ENCODE results near the gene DNAAF8. TPM values are rescaled to one million over a fixed set of nuclear protein-coding genes. Genes with fewer than 3 reads are reported as not detected.

Gene DNAAF8
- total and polyA plus RNA-seq, 2 of the 4 experiments (the other 2 are of a cell fraction): 0.54 to 1.7 TPM

- no peak overlapping the region for H3K23ac ChIP-seq (ENCODE audit: low read depth, low read length)
Measured at GRCh38 chr16:4763791-4764190, 29.5 kb downstream of the DNAAF8 start.

More at GRCh38 chr16:4763791-4764190, 29.5 kb downstream of the DNAAF8 start:
- Histone ChIP-seq H2BK120ac (ENCODE audit: low read depth, low read length) (no peak overlapping the region), H3K9ac (ENCODE audit: low read depth, low read length) (no peak overlapping the region), H2AFZ (replicated peaks; ENCODE audit: low read length, poor library complexity) (no peak overlapping the region), H4K20me1 (ENCODE audit: insufficient read depth, low read length) (no peaks in the 10 kb centered on the region; the same call in 1 of the 2 replicates), H3K4ac (ENCODE audit: low read depth, low read length) (no peak overlapping the region), H2AK5ac (ENCODE audit: low read depth, low read length) (no peak overlapping the region), H3K4me2 (ENCODE audit: low read depth, low read length) (no peak overlapping the region), H3K4me1 (ENCODE audit: control insufficient read depth, insufficient read depth, low read length) (peaks cover 7% of the 10 kb centered on the region), H3K79me1 (ENCODE audit: low read depth in 1 of 2, low read length in 2 of 2) (peaks cover 18 to 33% of the 10 kb centered on the region in 2 experiments; a peak in 3 of 4 replicates), H4K91ac (ENCODE audit: insufficient read depth, low read depth, low read length) (no peak overlapping the region), H2AK9ac (replicated peaks; ENCODE audit: low read depth, low read length, poor library complexity) (no peak overlapping the region), H4K8ac (ENCODE audit: low read depth in 2 of 2, low read length in 2 of 2) (no peak overlapping the region), H3K9me3 (ENCODE audit: control insufficient read depth, insufficient read depth, low read length) (no peaks in the 10 kb centered on the region), H3K14ac (replicated peaks; ENCODE audit: low read depth, low read length) (no peak overlapping the region), H3K18ac (ENCODE audit: low read depth, low read length) (no peak overlapping the region), H2BK5ac (ENCODE audit: low read depth, low read length, poor library complexity, severe bottlenecking) (no peak overlapping the region), H2BK20ac (ENCODE audit: low read depth, low read length) (no peak overlapping the region), H3K27me3 (ENCODE audit: control insufficient read depth, insufficient read depth, low read length) (no peaks in the 10 kb centered on the region), H3K4me3 (ENCODE audit: insufficient read depth, low read depth, low read length) (no peak overlapping the region), H3K9me1 (ENCODE audit: insufficient read depth, low read length) (peaks cover under 1% of the 10 kb centered on the region; the same call in 1 of the 2 replicates), H3K36me3 (ENCODE audit: control insufficient read depth, insufficient read depth, low read length) (peaks cover 48% of the 10 kb centered on the region), H3K56ac (ENCODE audit: extremely low read depth, insufficient read depth, low read length) (no peak overlapping the region), H3K27ac (ENCODE audit: insufficient read depth, low read length) (no peak overlapping the region), H4K5ac (ENCODE audit: low read depth, low read length) (no peak overlapping the region), H2BK15ac (ENCODE audit: low read depth, low read length) (no peak overlapping the region)
- TSS peak; percentile 18 for BruUV-seq (replicated peaks)
- CTCF ChIA-PET: no interaction called here
- TF ChIP-seq BHLHE40 (IDR thresholded peaks at IDR 0.05; ENCODE audit: low read depth, low read length): no peak
- TF ChIP-seq MXI1 (IDR thresholded peaks at IDR 0.05; ENCODE audit: borderline replicate concordance, low read depth, low read length): no peak
- TF ChIP-seq CHD1 (IDR thresholded peaks at IDR 0.05; ENCODE audit: low read depth, low read length): no peak
- intact Hi-C loops (cut with micrococcal nuclease): no loop called here
- DNase-seq: no peak
- in situ Hi-C loops (cut with MboI; ENCODE audit: low sequenced_read_pairs): loop anchor here (10.0 kb wide), 1 partner anchor 191 kb away; the partner anchor contains the start of gene SEC14L5
- POLR2A ChIA-PET (ENCODE audit: unreplicated experiment): no interaction called here
- no peak for ATAC-seq (ENCODE audit: low read depth)
- WGBS, 2 experiments (ENCODE audit: extremely low coverage in 2 of 2, insufficient read length in 1 of 2): 86% methylated on average over 4 of the region's 7 CpGs; no CpG with 5 or more reads in 1 of the 2 experiments
- dilution Hi-C loops (cut with HindIII; ENCODE audit: low sequenced_read_pairs, unreplicated experiment): no loop called here

All from IMR-90 (cell line).